GM18951 (cell line): Measurements from ENCODE around the gene ELOVL6.
"Not testable (repeated sequence)": the region's sequence is repeated elsewhere in the genome, so short reads cannot be mapped to it uniquely, and the experiment has no call there.

Experiments used
- POLR2A ChIP-seq: IDR thresholded peaks from 4 replicates; pipeline ENCODE4 v1.6.1; 2011; ENCODE audit warnings: mild to moderate bottlenecking; ENCODE audit not compliant: insufficient read length, insufficient read depth; ENCODE audit errors: extremely low read depth
- in situ Hi-C: fragments of 300-500 bp; cut with MboI; formaldehyde crosslinking; loops from one replicate; pipeline ENCODE4 v1.12.0; 2022; ENCODE audit warnings: low sequenced_read_pairs, mixed read lengths, inconsistent platforms; ENCODE audit not compliant: unreplicated experiment

The ELOVL6 gene

DNA sequence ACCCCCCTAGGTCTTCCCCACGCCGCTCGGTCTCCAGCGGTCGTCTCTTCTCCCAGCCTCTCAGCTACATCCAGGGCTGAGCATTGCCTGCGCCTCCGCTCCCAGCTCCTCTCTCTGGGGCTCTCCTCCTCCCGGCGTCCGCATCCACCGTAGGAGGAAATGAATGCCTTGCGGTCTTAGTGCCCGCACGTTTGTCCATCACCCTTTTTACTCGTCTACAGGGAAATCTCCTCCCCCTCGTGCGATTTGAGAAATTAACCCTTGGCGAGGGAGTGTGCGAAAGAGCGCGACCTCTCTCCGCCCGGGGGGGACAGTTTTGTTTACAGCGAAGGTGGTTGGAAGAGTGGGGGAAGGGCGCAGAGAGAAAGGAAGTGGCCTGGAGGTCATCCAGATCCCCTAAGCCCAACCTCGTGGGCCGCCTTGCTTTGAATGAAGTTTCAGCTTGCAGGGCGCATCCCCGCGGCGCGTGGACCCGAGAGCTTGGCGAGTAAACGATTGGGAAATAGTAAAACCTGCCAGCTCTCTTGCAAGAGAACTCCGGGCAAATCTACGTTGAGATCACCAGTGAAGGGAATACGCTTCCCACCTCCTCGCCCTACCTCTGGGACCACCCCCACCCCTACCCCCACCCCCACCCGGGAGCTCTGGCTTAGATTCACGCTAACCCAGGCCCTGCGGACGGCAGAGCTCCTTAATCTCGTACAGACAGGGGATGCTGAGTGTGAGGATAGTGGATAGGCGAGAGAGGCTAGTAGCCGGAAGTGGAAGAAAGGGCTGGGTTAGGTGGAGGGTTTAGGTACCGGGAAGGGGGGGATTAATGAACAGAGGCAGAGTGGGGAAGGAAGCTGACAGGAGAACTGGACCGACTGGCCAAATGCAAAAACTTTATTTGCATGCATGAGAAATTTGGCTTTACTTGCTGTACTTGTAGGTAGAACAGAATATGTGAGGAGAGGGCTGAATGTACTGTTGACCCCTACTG is at the start of gene ELOVL6:
TSS of gene ELOVL6 (minus strand) at position 181 of the 982 bp plus-strand sequence. CDS start 280 bp downstream, outside the sequence.
- peak; percentile 36 for TF ChIP-seq POLR2A
- in situ Hi-C loops: no loop called here

DNA sequence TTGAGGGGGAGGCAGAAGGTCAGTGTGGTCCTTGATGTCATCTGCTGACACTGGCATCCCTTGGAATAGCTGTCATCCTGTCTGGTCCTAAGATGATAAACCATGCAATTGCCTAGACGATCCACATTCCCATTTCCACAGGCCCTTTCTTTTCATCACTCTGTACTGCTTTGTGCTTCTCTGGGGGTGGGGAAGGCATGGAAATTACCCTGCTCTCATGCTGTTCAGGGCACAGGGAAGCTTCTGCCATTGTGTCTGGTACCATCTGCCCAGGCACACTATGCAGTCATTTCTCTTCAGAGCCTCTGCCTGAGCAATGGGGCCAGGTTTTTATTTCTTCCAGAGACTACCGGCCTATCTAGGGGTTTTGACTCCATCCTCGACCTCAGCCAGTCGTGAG is 49.7 kb upstream of the ELOVL6 start:
- in situ Hi-C loops: no loop called here
- no peak for TF ChIP-seq POLR2A

DNA sequence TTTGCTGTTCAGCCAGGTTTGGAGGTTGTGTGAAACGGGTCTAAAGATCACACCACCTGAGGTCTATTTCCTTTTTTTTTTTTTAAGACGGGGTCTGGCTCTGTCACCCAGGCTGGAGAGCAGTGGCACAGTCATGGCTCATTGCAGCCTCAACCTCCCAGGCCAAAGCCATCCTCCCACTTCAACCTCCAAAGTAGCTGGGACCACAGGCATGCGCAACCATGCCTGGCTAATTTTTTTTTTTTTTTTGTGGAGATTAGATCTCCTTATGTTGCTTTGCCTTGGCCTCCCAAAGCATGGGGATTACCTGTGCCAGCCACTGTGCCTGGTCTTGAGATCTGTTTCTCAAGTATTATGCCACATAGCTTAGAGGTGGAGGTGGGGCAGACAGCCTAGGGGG is 49.2 kb upstream of the ELOVL6 start:
- TF ChIP-seq POLR2A: no peak
- in situ Hi-C loops: no loop called here

DNA sequence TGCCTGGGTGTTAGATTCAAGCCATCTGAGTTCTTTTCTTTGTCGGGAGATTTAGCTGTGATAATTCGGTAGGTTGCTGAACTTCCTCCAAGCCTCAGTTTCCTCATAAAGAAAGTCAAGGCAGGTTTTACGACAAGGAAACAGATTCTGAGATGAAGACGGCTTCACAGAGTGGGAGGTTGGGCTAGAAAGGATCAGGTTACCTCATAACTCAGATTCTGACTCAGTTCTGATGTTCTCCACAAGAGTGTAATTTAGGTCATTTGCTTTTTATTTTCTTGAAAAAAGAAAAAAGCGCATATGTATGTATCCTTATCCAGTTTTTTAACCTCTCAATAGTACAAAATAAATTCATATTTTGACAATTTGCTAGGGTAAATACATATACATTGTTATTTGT is 47.2 kb upstream of the ELOVL6 start:
- in situ Hi-C loops: no loop called here

DNA sequence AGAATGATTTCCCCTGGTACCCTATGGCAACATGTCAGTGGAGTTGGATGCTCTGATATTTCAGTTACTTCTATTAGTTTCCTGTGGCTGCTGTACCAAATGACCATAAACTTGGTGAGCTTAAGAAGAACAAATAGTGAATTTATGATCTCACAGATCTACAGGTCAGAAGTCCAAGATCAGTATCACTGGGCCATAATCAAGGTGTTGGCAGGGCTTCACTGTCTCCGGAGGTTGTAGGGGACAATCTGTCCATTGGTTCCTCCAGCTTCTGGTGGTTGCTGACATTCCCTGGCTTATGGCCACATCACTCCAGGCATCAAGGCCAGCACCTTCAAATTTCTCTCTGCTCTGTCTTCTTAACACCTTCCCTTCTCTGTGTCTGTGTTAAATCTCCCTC is 37.9 kb upstream of the ELOVL6 start:
- in situ Hi-C loops: no loop called here
- TF ChIP-seq POLR2A: no peak

More for the DNA sequence above, 47.2 kb upstream of the ELOVL6 start:
- TF ChIP-seq POLR2A: no peak

DNA sequence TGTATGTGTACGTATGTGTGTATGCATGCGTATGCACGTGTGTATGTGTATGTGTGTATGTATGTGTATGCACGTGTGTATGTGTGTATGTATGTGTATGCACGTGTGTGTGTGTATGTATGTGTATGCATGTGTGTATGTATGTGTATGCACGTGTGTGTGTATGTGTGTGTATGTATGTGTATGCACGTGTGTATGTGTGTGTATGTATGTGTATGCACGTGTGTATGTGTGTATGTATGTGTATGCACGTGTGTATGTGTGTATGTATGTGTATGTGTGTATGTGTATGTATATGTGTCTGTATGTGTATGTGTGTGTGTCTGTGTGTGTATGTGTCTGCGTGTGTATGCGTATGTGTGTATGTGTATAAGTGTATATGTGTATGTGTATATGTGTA is 35.2 kb upstream of the ELOVL6 start:
- in situ Hi-C loops: not testable (repeated sequence)

DNA sequence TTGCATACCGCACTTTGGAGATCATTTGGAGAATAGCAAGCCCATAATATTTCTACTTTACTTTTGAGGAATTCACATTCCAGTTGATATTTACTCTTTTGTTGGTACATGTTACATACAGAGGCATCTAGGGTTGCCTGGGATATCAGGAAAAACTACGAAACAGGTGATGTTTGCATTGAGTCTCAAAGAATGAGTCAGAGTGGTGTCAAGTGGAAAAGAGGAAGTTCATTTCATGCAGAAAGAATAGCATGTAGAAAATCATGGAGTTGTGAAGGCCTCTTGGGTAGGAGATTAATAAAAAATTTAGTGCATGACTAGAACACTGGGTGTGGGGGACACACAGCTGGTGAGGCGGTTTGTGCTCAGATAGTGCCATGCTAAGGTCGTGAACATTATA is 33.5 kb upstream of the ELOVL6 start:
- no peak for TF ChIP-seq POLR2A
- in situ Hi-C loops: no loop called here

GRCh38 chr4:110229266-110229665 is 30.9 kb upstream of the ELOVL6 start:
- no peak for TF ChIP-seq POLR2A
- in situ Hi-C loops: no loop called here

- in situ Hi-C loops: loop anchor here (25.0 kb wide), 1 partner anchor 287 kb away; no protein-coding TSS in a partner anchor
- TF ChIP-seq POLR2A: no peak
These were observed 26.4 kb upstream of the ELOVL6 start for GRCh38 chr4:110224812-110225211.

- in situ Hi-C loops: loop anchor here (25.0 kb wide), 1 partner anchor 288 kb away; no protein-coding TSS in a partner anchor
- TF ChIP-seq POLR2A: no peak
These were observed 25.7 kb upstream of the ELOVL6 start for GRCh38 chr4:110224142-110224541.

DNA sequence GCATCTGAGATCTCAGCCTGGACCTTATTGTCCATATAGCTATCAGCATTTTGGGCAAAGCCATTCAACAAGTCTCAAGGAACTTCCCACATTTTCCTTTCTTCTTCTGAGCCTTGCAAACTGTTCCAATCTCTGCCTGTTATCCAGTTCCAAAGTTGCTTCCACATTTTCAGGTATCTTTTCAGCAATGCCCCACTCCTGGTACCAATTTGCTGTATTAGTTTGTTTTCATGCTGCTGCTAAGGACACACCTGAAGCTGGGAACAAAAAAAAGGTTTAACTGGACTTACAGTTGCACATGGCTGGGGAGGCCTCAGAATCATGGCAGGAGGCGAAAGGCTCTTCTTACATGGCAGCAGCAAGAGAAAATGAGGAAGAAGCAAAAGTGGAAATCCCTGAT is 20.5 kb upstream of the ELOVL6 start:
- in situ Hi-C loops: loop anchor here (25.0 kb wide), 1 partner anchor 293 kb away; no protein-coding TSS in a partner anchor

DNA sequence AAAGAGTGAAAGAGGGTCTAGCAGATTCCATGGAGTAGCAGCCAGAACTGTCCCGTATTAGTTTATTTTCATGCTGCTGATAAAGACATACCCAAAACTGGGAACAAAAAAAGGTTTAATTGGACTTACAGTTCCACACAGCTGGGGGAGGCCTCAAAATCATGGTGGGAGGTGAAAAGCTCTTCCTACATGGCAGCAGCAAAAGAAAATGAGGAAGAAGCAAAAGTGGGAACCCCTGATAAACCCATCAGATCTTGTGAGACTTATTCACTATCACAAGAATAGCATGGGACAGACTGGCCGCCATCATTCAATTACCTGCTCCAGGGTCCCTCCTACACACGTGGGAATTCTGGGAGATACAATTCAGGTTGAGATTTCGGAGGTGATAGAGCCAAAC is 18.8 kb upstream of the ELOVL6 start:
- in situ Hi-C loops: loop anchor here (25.0 kb wide), 1 partner anchor 295 kb away; no protein-coding TSS in a partner anchor

GRCh38 chr4:110216129-110216528 is 17.7 kb upstream of the ELOVL6 start:
- in situ Hi-C loops: loop anchor here (25.0 kb wide), 1 partner anchor 296 kb away; no protein-coding TSS in a partner anchor
- no peak for TF ChIP-seq POLR2A

DNA sequence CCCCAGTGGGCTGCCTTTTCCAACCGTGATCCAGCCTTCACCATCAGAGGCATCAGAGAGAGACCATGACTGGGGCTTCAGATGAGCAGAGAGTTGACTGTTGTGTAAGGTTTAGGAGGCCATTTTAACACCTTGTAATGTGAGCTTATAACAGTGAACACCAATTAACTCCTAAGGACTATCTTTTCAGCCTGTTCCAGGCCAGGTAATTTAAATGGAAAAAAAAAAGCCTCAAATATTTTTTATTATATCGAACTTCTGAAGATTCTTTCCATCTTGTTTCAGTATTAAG is 13.3 kb upstream of the ELOVL6 start:
- in situ Hi-C loops: loop anchor here (25.0 kb wide), 1 partner anchor 301 kb away; no protein-coding TSS in a partner anchor
- TF ChIP-seq POLR2A: no peak
